Measurements from ENCODE around the gene GNGT2. TPM values are rescaled to one million over a fixed set of nuclear protein-coding genes. Genes with fewer than 3 reads are reported as not detected.
"Not testable (repeated sequence)": the region's sequence is repeated elsewhere in the genome, so short reads cannot be mapped to it uniquely, and the experiment has no call there.

The GNGT2 gene
- total RNA-seq, 1 donor from 2014 or later: not detected

- H3K27me3 ChIP-seq (ENCODE audit: insufficient read depth, low read length); H3K4me2 ChIP-seq (ENCODE audit: low read length); H3K36me3 Mint-ChIP-seq (ENCODE audit: low read depth, unreplicated experiment); H3K79me2 ChIP-seq (ENCODE audit: insufficient read depth, low read length); FAIRE-seq; H3K36me3 ChIP-seq (ENCODE audit: insufficient read depth, low read length); H3K27ac Mint-ChIP-seq (ENCODE audit: unreplicated experiment); H3K27me3 Mint-ChIP-seq (ENCODE audit: low read depth, unreplicated experiment); DNase-seq (ENCODE audit: low read depth); H3K4me1 ChIP-seq (ENCODE audit: insufficient read depth, low read length); H3K9ac ChIP-seq (ENCODE audit: low read length); H3K27ac ChIP-seq (ENCODE audit: low read depth, low read length); H2AFZ ChIP-seq (ENCODE audit: low read depth, low read length); H3K4me3 Mint-ChIP-seq (ENCODE audit: unreplicated experiment); H3K4me3 ChIP-seq (ENCODE audit: insufficient read depth, low read depth, low read length); H3K4me1 Mint-ChIP-seq (ENCODE audit: low read depth, unreplicated experiment); H3K9me3 ChIP-seq (ENCODE audit: insufficient read depth, low read depth, low read length); H4K20me1 ChIP-seq (ENCODE audit: insufficient read depth, low read length): not testable (repeated sequence)
- peaks cover 19% of the 10 kb centered on the region for H3K9me3 Mint-ChIP-seq (ENCODE audit: unreplicated experiment)
Observed at GRCh38 chr17:49184522-49184921, 25.9 kb downstream of the GNGT2 start.

- H3K27me3 ChIP-seq (ENCODE audit: insufficient read depth, low read length): peaks cover 2% of the 10 kb centered on the region
- no peak overlapping the region for H3K27ac ChIP-seq (ENCODE audit: low read depth, low read length)
- no peak overlapping the region for H3K9ac ChIP-seq (ENCODE audit: low read length)
- Mint-ChIP-seq H3K4me1 (ENCODE audit: low read depth, unreplicated experiment) (peaks cover 4% of the 10 kb centered on the region), H3K27me3 (ENCODE audit: low read depth, unreplicated experiment) (peaks cover 4% of the 10 kb centered on the region), H3K27ac (ENCODE audit: unreplicated experiment) (no peak overlapping the region), H3K4me3 (ENCODE audit: unreplicated experiment) (no peak overlapping the region), H3K36me3 (ENCODE audit: low read depth, unreplicated experiment) (peaks cover 2% of the 10 kb centered on the region), H3K9me3 (ENCODE audit: unreplicated experiment) (peaks cover 19% of the 10 kb centered on the region)
- no peak for TF ChIP-seq EZH2 (IDR thresholded peaks at IDR 0.05; ENCODE audit: insufficient read depth, low read length)
- no peak for TF ChIP-seq CTCF (IDR thresholded peaks at IDR 0.05; ENCODE audit: insufficient read depth, low read depth, low read length)
- no peak for FAIRE-seq
- no peaks in the 10 kb centered on the region for H3K79me2 ChIP-seq (ENCODE audit: insufficient read depth, low read length)
- no peaks in the 10 kb centered on the region for H3K36me3 ChIP-seq (ENCODE audit: insufficient read depth, low read length)
- no peak overlapping the region for H3K4me3 ChIP-seq (ENCODE audit: insufficient read depth, low read depth, low read length)
- no peaks in the 10 kb centered on the region for H4K20me1 ChIP-seq (ENCODE audit: insufficient read depth, low read length)
- DNase-seq (ENCODE audit: low read depth): no peak
- H2AFZ ChIP-seq (ENCODE audit: low read depth, low read length): no peak overlapping the region
- H3K4me2 ChIP-seq (ENCODE audit: low read length): no peak overlapping the region
- H3K4me1 ChIP-seq (ENCODE audit: insufficient read depth, low read length): no peaks in the 10 kb centered on the region
- peaks cover 5% of the 10 kb centered on the region for H3K9me3 ChIP-seq (ENCODE audit: insufficient read depth, low read depth, low read length)
Observed at GRCh38 chr17:49183801-49184200, 26.6 kb downstream of the GNGT2 start.

- Histone ChIP-seq H4K20me1 (ENCODE audit: insufficient read depth, low read length) (no peaks in the 10 kb centered on the region), H3K79me2 (ENCODE audit: insufficient read depth, low read length) (no peaks in the 10 kb centered on the region), H3K4me1 (ENCODE audit: insufficient read depth, low read length) (no peaks in the 10 kb centered on the region), H3K9ac (ENCODE audit: low read length) (no peak overlapping the region), H3K27ac (ENCODE audit: low read depth, low read length) (no peak overlapping the region), H3K4me3 (ENCODE audit: insufficient read depth, low read depth, low read length) (no peak overlapping the region), H2AFZ (ENCODE audit: low read depth, low read length) (no peak overlapping the region), H3K9me3 (ENCODE audit: insufficient read depth, low read depth, low read length) (peaks cover 5% of the 10 kb centered on the region), H3K27me3 (ENCODE audit: insufficient read depth, low read length) (peaks cover 2% of the 10 kb centered on the region), H3K4me2 (ENCODE audit: low read length) (no peak overlapping the region), H3K36me3 (ENCODE audit: insufficient read depth, low read length) (no peaks in the 10 kb centered on the region)
- DNase-seq (ENCODE audit: low read depth) (no peak), FAIRE-seq (no peak)
- Mint-ChIP-seq H3K27ac (ENCODE audit: unreplicated experiment) (no peak overlapping the region), H3K9me3 (ENCODE audit: unreplicated experiment) (peaks cover 20% of the 10 kb centered on the region), H3K4me1 (ENCODE audit: low read depth, unreplicated experiment) (peaks cover 4% of the 10 kb centered on the region), H3K27me3 (ENCODE audit: low read depth, unreplicated experiment) (peaks cover 4% of the 10 kb centered on the region), H3K4me3 (ENCODE audit: unreplicated experiment) (no peak overlapping the region), H3K36me3 (ENCODE audit: low read depth, unreplicated experiment) (peaks cover 2% of the 10 kb centered on the region)
- TF ChIP-seq EZH2 (IDR thresholded peaks at IDR 0.05; ENCODE audit: insufficient read depth, low read length) (no peak), CTCF (IDR thresholded peaks at IDR 0.05; ENCODE audit: insufficient read depth, low read depth, low read length) (no peak)
Observed at GRCh38 chr17:49183341-49183740, 27.0 kb downstream of the GNGT2 start.

All from astrocyte (in vitro differentiated cells and primary cell).